Muscle of back (tissue), 11 donors: ENCODE measurements around the gene DNAJC4. TPM values are rescaled to one million over a fixed set of nuclear protein-coding genes. Genes with fewer than 3 reads are reported as not detected.

Experiments used
- DNase-seq, 3 donors: peaks; one replicate each; pipeline versions ENCODE4 v3.0.0 to v3.0.0-alpha.2; 2013
- polyA plus RNA-seq, 10 donors: library from polyadenylated mRNA; unstranded; fragments of 120-200 nt; gene quantifications; one replicate each; pipeline ENCODE4 v1.2.1, GENCODE V29; 2013; ENCODE audit not compliant: insufficient read length in 10 of 10

Gene DNAJC4
- polyA plus RNA-seq, 10 donors, result 46.2 to 64.2 (median 52.8) TPM

DNA sequence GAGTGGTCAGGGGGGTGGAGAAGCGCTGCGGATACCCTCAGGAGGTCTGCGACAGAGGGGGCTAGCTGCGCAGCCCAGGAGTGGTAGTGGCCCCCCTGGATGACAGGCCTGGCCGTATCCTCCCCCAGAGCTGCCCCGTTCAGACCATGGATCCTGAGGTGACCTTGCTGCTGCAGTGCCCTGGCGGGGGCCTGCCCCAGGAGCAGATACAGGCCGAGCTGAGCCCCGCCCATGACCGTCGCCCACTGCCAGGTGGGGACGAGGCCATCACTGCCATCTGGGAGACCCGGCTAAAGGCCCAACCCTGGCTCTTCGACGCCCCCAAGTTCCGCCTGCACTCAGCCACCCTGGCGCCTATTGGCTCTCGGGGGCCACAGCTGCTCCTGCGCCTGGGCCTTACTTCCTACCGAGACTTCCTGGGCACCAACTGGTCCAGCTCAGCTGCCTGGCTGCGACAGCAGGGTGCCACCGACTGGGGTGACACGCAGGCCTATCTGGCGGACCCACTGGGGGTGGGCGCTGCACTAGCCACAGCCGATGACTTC is 3.8 kb upstream of the DNAJC4 start:
- DNase-seq, result peak in 1 of 3 donors; percentile 70

DNA sequence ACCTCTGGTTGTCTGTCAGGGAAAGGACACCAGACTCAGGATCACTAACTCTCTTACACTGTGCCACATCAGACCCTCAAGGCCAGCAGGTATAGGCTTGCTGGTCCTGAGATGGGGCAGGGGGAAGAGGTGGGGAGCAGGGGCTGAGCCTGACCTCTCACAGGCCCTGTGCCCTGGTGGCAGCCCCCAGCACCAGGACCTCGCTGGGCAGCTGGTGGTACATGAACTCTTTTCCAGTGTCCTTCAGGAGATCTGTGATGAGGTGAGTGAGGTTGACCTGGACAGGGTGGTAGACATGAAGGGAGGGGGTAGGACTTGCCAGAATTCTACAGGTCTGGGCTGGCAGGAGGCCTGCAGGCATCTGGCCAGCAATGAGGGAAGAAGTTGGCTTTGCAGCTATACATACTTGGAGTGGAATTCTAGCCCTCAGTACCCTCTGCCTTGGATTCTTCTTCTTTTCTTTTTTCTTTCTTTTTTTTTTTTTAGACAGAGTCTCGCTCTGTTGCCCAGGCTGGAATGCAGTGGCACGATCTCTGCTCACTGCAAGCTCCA is 2.9 kb upstream of the DNAJC4 start:
- peak in 1 of 3 donors; percentile 23 for DNase-seq

DNA sequence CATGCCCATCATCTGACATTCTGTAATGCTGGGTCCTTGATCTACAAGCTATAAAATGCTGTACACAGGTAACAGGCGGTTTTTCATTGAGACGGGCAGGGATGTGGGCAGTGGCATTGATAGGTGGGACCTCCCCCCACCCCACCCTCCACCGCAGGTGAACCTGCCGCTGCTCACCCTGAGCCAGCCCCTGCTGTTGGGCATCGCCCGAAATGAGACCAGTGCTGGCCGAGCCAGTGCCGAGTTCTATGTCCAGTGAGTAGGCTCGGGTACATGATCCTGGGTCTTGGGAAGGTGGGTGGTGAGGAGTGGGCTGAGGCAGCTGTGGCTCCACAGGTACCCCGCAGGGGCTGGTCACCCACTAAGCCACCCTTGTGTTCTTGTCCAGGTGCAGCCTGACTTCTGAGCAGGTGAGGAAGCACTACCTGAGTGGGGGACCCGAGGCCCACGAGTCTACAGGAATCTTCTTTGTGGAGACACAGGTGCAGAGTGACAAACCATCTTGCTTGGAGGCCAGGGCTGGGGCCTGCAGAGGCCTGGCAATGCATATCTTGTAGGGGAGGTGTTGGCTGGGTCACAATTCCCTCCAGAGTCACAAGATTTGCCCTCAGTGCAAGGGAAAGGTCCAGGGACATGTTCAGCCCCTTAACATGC is 1.1 kb upstream of the DNAJC4 start:
- peak in 1 of 3 donors; percentile 16 for DNase-seq

DNA sequence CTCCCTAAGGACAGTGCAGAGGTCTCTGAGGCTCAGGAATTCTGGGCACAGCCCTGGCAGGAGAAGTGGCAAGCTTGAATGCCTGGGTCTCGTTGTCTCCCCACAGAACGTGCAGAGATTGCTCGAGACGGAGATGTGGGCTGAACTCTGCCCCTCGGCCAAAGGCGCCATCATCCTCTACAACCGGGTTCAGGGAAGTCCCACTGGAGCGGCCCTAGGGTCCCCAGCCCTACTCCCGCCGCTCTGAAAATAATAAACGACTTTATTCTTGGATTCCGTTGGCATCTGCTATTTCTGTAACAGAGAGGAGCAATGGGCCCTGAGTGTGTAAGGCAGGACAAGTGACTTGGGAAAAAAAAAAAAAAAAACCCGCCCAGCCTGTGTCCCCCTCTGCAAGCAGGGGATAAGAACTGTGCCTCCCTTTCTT is 591 bp upstream of the DNAJC4 start:
- no peak for DNase-seq

DNA sequence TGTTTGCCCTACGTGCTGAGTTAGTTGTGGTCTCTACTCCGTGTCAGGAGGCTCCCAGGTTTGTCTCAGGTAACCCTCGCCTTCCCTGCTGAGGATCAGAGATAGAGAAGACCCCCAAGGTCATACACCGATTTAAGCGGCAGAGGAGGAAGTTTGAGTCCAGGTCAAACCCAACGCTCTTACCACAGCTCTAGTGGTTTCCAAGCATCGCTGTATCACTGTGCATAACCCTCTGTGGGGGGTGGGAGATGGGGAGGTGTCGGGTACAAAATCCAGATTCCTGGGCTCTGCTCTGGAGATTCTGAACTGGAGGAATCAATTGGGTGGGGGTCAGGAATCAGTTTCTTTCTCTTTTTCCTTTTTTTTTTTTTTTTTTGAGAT is 627 bp downstream of the DNAJC4 start:
- DNase-seq, result no peak

DNA sequence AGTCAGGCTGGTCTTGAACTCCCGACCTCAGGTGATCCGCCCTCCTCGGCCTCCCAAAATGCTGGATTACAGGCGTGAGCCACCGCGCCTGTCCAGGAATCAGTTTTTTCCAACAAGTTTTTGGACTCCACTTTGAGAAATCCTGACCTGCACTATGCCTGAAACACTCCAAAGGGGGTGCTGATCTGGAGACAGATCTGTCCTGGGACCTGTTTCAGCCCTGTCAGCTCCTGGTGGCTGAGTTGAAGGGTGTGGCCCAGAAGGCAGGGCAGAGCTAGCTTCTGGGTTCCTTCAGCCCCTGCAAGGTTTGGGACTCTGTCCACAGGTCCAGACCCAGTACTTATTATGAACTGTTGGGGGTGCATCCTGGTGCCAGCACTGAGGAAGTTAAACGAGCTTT is 1.2 kb downstream of the DNAJC4 start:
- no peak for DNase-seq

DNA sequence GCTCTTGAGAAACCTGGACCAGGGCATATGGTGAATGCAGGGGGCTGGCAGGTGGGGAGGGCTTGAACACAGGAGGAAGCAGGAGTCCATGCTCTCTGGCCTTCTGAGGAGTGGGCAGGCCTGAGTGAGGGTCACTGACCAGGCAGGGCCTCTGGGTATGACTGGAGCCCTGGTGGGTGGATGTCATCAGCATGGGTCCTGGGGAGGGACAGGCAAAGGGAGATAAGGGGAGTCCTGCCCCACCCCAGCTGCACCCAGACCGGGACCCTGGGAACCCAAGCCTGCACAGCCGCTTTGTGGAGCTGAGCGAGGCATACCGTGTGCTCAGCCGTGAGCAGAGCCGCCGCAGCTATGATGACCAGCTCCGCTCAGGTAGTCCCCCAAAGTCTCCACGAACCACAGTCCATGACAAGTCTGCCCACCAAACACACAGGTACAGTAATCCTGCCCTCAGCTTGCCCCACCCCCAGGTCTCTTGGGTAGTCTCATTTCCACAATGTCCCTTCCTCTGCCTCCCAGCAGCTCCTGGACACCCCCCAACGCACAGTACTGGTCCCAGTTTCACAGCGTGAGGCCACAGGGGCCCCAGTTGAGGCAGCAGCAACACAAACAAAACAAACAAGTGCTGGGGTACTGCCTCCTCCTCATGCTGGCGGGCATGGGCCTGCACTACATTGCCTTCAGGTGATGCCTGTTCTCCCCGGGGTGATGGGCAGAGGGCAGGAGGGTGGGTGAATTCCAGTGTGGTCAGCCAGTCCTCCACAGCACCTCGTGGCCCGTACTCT is 2.0 kb downstream of the DNAJC4 start:
- no peak for DNase-seq

DNA sequence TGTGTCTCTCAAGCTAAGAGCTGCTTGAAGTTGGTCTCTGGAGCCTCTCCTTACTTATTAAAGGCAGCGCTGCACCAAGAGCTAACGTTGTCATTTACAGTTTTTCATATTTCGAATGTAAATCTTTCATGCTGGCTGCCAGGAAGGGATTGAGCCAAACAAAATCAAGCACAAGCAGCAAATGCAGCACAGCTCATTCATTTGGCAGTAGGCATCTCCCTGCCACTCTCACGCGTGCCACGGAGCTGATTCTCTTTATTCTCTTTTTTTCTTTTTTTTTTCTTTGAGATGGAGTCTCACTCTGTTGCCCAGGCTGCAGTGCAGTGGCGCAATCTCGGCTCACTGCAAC is 2.6 kb downstream of the DNAJC4 start:
- DNase-seq, result no peak

DNA sequence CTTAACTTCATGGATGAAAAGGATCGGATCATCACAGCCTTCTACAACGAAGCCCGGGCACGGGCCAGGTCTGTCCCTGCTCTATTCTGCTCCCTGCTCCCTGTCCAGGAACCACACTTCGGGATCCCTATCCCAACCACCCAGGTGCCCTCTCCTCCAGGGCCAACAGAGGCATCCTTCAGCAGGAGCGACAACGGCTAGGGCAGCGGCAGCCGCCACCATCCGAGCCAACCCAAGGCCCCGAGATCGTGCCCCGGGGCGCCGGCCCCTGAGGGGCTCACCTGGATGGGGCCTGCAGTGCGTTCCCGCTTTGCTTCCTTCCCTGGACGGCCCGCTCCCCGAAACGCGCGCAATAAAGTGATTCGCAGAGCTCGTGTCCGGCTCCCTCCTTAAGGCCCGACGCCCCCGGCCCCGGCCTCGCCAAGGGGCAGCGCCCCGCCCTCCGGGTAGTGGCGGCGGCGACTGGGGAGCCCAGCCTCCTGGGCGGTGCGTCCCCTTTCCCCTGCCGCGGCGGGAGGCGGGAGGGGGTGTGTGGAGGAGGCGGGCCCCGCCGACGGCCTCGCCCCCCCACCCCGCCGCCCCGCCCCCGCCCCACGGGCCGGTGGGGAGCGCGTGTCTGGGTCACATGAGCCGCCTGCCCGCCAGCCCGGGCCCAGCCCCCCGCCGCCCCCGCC is 3.7 kb downstream of the DNAJC4 start, which contains the start of gene VEGFB:
TSS of gene VEGFB (plus strand) at position 672 of the 674 bp plus-strand sequence. CDS start 250 bp downstream, outside the sequence.
- peak in 1 of 3 donors; percentile 78 for DNase-seq

DNA sequence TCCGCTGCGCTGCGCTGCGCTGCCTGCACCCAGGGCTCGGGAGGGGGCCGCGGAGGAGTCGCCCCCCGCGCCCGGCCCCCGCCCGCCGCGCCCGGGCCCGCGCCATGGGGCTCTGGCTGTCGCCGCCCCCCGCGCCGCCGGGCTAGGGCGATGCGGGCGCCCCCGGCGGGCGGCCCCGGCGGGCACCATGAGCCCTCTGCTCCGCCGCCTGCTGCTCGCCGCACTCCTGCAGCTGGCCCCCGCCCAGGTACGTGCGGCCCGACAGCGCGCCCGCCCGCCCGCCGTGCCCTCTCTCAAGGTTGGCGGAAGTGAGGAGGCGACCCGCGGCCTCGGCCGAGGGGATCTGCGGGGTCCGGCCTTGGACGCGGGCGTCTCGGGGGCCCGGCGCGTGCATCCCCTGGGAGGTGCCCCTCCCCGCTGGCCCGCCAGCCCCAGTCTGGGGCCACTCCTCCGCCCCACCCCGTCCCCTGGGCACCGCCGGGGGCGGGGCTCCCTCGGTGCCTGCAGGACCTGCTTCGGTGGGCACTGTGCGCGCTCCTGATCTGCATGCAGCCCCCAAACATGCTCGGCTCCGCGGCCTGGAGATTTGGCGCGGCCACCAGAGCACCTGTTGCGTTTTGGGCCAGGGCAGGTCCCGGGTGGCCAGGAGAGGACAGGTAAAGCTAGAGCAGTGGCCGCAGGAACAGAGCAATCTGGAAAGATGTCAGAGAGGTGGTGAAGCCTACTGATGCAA is 4.5 kb downstream of the DNAJC4 start:
- peak in 1 of 3 donors; percentile 64 for DNase-seq

DNA sequence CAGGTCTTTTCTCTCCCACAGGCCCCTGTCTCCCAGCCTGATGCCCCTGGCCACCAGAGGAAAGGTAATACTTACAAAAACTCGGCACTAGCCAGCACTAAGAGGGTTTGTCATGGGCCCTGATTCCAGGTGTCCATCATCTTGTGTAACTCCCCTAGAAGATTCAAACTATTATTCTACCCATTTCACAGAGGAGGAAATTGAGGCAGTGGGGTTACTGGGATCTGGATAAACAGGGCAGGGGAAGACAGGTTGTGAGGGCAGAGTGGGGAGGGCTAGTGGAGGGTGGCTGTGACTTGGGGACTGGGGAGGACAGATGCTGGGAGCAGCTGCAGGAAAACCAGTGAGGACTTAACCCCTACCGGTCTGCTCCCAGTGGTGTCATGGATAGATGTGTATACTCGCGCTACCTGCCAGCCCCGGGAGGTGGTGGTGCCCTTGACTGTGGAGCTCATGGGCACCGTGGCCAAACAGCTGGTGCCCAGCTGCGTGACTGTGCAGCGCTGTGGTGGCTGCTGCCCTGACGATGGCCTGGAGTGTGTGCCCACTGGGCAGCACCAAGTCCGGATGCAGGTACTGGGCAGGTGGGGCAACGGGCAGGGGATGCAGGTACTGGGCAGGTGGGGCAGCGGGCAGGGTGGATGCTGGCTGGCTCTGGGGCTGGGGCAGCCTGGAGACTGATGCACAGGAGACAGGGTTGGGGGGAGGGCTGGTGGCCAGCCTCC is 5.3 kb downstream of the DNAJC4 start:
- DNase-seq, result no peak

DNA sequence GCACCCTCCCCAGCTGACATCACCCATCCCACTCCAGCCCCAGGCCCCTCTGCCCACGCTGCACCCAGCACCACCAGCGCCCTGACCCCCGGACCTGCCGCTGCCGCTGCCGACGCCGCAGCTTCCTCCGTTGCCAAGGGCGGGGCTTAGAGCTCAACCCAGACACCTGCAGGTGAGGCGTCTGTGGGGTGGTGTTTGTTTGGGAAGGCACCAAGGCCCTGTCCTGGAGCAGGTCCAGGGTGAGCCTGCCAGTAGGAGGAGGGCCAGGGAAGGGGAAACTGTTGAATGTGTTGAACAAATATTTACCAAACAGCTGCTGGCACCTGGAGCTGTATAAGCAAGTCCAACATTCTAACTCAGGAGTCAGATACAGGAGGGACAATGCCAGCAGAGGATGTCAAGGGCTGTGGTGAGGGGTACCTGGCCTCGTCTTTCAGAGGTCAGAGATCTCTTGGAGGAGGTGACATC is 7.2 kb downstream of the DNAJC4 start:
- DNase-seq, result no peak

DNA sequence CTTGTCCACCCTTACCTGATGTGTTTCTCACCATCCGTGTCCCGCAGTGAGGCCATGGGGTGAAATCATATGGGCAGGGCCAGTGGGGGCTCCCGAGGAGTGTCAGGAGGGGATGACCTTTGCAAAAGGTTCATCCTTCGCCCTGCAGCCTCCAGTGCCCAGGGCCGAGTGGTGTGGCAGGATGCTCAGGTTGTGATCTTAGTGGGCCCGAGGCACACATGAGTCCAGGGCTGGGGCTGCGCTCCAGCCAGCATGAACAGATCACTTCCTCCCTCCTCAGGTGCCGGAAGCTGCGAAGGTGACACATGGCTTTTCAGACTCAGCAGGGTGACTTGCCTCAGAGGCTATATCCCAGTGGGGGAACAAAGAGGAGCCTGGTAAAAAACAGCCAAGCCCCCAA is 7.7 kb downstream of the DNAJC4 start:
- no peak for DNase-seq

DNA sequence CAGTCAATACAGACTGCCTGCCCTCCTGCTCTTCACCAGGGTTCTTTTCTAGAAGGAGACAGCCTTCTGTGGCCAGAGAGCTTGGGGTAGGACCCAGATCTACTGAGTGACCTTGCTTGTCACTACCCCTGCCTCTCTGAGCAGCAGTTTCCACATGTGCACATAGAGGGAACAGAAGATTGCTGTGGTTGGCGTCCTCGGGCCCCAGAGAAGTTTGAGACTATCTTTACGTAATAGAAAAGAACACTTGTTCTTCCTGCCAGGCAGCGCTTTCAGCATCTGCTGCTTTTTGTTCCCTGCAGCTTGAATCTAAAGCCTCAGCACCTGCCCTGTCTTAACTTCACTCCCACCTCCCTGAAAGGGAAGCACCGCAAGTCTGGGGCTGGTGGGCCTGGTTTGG is 8.7 kb downstream of the DNAJC4 start:
- no peak for DNase-seq

DNA sequence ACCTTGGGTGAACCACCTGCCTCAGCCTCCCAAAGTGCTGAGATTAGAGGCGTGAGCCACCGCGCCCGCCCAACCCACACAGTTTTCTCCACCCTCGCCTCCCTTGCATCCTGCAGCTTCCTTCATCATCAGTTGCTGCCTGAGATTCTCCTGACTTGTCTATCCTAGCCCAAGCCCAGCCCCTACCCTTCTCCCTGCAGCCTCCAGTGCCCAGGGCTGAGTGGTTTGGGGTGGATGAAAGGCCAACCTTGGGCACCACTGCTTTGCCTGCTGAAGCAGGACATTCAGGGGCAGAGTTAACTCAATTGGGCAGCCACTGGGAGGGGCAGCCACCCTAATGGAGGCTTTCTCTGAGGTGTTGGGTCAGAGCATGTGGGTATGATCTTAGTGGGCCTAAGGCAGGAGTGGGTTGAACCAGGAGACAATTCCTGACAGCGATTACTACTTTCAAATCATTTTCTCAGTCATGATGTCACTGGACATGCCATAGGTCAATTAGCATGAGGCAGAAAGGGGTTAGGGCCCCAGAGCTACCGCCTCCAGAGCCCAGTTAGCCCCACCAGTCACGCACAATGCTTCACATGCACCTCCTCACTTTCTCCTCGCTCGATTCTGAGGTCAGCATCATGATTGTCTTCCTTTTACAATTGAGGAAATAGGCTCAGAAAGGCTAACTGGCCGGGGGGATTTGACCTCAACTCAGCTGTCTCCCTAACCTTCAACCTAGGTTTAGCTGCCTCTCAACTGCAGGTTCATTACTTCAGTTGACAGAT is 9.5 kb downstream of the DNAJC4 start:
- no peak for DNase-seq

DNA sequence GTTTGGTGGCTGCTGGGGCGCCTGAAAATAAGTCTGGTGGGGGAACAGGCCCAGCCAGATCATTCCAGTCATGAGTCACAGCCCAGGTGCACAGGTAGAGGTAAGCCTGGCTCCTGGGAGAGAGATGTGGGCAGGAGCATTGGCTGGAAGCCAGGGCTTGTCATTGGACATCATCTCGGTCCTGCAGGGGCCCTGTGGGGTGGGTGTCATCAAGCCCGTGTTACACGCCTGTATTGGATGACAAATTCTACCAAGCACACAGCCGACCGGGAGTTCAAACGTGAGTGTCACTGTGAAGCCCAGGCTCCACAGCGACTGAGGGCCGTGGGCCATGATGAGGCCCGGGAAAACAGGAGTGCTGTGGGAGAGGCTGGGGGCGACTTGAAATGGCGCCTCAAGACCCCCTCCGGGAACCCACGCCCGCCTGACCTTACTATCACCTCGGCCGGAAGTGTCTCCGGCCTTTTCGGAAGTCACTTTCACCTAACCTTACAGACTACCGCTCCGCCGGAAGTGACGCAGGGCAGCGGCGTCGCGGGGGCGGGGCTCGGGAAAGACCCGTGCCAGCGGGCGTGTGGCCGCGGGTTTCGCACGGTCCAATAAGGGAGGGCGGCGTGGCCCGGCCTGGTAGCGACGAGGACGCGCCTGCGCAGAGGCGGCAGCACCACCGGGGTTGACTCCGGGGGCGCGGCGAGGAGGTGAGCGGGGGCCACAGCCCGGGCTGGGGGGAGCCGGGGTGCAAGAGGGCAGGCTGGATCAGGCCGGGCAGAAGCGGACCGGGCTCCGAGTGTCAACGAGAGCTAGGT is 10.3 kb downstream of the DNAJC4 start, which contains the start of gene FKBP2:
TSS of gene FKBP2 (plus strand) at position 661 of the 806 bp plus-strand sequence. CDS start 1,293 bp downstream, outside the sequence.
- DNase-seq, result peak; percentile 97 to 99 (median 98)

DNA sequence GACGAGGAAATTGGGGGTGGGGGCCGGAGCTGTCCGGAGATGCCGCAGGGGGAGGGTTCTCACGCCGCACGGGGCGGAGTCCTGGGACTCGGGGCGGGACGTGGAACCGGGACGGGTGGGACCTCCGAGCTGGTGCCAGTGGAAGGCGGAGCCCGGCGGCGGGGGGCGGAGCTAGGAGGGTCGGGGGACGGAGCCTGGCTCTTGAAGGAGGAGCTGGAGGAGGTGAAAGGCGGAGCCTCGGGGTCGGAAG is 10.8 kb downstream of the DNAJC4 start:
- peak; percentile 99 to 100 (median 100) for DNase-seq

DNA sequence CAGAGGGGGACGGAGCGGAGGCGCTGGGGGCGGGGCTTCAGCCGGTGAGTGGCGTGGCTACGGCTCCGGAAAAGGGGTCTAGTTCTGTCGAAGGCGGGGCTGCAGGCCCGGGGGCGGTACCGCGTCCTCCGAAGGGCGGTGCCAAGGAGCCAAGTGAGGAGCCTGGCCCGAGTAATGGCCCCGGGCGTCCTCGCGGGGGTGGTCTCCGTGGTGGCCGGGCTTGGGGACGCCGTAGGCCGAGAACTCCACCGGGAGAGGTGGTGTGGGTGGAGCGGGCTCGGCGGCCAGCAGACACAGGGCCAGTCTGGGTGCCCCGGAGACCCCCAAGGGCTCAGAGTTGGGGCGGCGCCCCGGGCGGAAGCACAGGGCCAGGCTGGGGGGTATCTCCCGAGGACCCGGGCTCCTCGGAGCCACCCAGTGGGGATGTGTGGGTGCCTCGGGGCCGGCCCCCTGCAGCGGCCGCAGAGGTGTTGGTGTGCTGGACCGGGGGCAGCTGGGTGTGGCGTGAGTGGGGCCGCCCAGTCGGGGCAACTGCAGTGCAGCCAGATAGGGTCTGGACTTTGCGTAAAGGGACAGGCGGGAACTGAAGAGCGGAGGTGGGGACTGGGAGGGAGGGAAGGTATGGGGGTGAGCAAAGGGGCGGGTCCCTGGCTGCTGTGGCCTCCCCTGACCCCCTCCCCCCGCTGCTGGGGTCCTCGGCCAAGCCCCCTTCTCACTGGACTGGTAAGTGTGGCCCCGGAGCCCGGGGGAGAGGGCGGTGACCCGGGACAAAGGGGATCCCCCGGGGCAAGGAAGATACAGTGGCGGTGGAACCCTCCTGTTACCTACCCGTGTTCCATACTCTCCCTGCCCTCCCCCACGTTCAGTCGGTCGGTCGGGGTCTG is 11.4 kb downstream of the DNAJC4 start:
- DNase-seq, result no peak
